WTC11 (cell line): ENCODE data around the gene AGBL4. TPM values are rescaled to one million over a fixed set of nuclear protein-coding genes. Genes with fewer than 3 reads are reported as not detected.

Experiments
- ATAC-seq: fragments of 200-7000 bp; cut with Tn5 transposase; 2 replicates; pipeline ENCODE4 v1.10.0; 2021; ENCODE audit warnings: mild to moderate bottlenecking, moderate library complexity
- CTCF ChIA-PET: fragments of 300-600 bp; sonication (Branson Sonifier 250); formaldehyde crosslinking; loops from one replicate; lab custom pipeline; 2021; ENCODE audit warnings: antibody characterized with exemption; lab: Charles Lee
- POLR2A ChIA-PET: fragments of 350-600 bp; sonication (Branson Sonifier 250); formaldehyde crosslinking; loops from one replicate; lab custom pipeline; 2021; ENCODE audit warnings: antibody characterized with exemption; lab: Charles Lee
- DNase-seq: peaks from one replicate; pipeline ENCODE4 v3.0.0; 2021; ENCODE audit warnings: low spot score
- H3K27ac Mint-ChIP-seq: 2 replicates; pipeline ENCODE4 v1.8.0; 2021; ENCODE audit warnings: mixed read lengths
- H3K27me3 Mint-ChIP-seq: 2 replicates; pipeline ENCODE4 v1.8.0; 2021; ENCODE audit warnings: low read depth, mild to moderate bottlenecking, moderate library complexity, mixed read lengths
- H3K36me3 Mint-ChIP-seq: 2 replicates; pipeline ENCODE4 v1.8.0; 2021; ENCODE audit warnings: mixed read lengths
- H3K4me1 Mint-ChIP-seq: 2 replicates; pipeline ENCODE4 v1.8.0; 2022; ENCODE audit warnings: mixed read lengths
- H3K4me3 Mint-ChIP-seq: 2 replicates; pipeline ENCODE4 v1.8.0; 2021; ENCODE audit warnings: mild to moderate bottlenecking, moderate library complexity, mixed read lengths
- H3K9me3 Mint-ChIP-seq: 2 replicates; pipeline ENCODE4 v1.8.0; 2021; ENCODE audit warnings: mixed read lengths
- ATF1 ChIP-seq: sonication (generic); formaldehyde crosslinking; IDR thresholded peaks from 2 replicates; pipeline ENCODE4 v1.8.1; 2023; ENCODE audit warnings: mild to moderate bottlenecking, moderate library complexity, missing genetic modification reagents
- E2F5 ChIP-seq: sonication (generic); formaldehyde crosslinking; IDR thresholded peaks from 2 replicates; pipeline ENCODE4 v1.8.1; 2022; ENCODE audit warnings: mild to moderate bottlenecking, moderate library complexity, missing genetic modification reagents
- HMGA2 ChIP-seq: fragments of 250-450 bp; sonication (Bioruptor Pico); IDR thresholded peaks from 2 replicates; pipeline ENCODE4 v1.4.0; 2021; ENCODE audit warnings: mild to moderate bottlenecking, moderate library complexity
- IRF1 ChIP-seq: sonication (generic); formaldehyde crosslinking; IDR thresholded peaks from 2 replicates; pipeline ENCODE4 v1.8.0; 2023; ENCODE audit warnings: missing genetic modification reagents
- IRF2 ChIP-seq: sonication (generic); formaldehyde crosslinking; IDR thresholded peaks from 2 replicates; pipeline ENCODE4 v1.8.0; 2022; ENCODE audit warnings: low read depth, missing genetic modification reagents, borderline replicate concordance
- JAZF1 ChIP-seq: fragments of 250-450 bp; sonication (Bioruptor Pico); IDR thresholded peaks from 2 replicates; pipeline ENCODE4 v1.9.0; 2021; ENCODE audit warnings: moderate library complexity, mild to moderate bottlenecking, inconsistent platforms
- JUN ChIP-seq: sonication (generic); formaldehyde crosslinking; IDR thresholded peaks from 2 replicates; pipeline ENCODE4 v1.8.0; 2023; ENCODE audit warnings: mild to moderate bottlenecking, missing genetic modification reagents
- NR2C2 ChIP-seq: sonication (generic); formaldehyde crosslinking; IDR thresholded peaks from 2 replicates; pipeline ENCODE4 v1.8.0; 2022; ENCODE audit warnings: mild to moderate bottlenecking, missing genetic modification reagents
- OVOL2 ChIP-seq: fragments of 250-450 bp; sonication (Bioruptor Pico); IDR thresholded peaks from 2 replicates; pipeline ENCODE4 v1.9.0; 2021; ENCODE audit warnings: mild to moderate bottlenecking, borderline replicate concordance
- RELA ChIP-seq: sonication (generic); formaldehyde crosslinking; IDR thresholded peaks from 2 replicates; pipeline ENCODE4 v1.8.1; 2022; ENCODE audit warnings: missing genetic modification reagents, mild to moderate bottlenecking, borderline replicate concordance
- SP1 ChIP-seq: sonication (generic); formaldehyde crosslinking; conservative IDR thresholded peaks from 2 replicates; pipeline ENCODE4 v1.8.1; 2022; ENCODE audit warnings: missing genetic modification reagents
- ZBTB43 ChIP-seq: sonication (generic); formaldehyde crosslinking; IDR thresholded peaks from 2 replicates; pipeline ENCODE4 v1.8.1; 2023; ENCODE audit warnings: mild to moderate bottlenecking, missing genetic modification reagents
- ZNF219 ChIP-seq: sonication (generic); formaldehyde crosslinking; IDR thresholded peaks from 2 replicates; pipeline ENCODE4 v1.8.0; 2023; ENCODE audit warnings: missing genetic modification reagents, mild to moderate bottlenecking, borderline replicate concordance
- ZNF232 ChIP-seq: sonication (generic); formaldehyde crosslinking; IDR thresholded peaks from 2 replicates; pipeline ENCODE4 v1.8.0; 2022; ENCODE audit warnings: mild to moderate bottlenecking, missing genetic modification reagents
- ZNF396 ChIP-seq: fragments of 250-450 bp; sonication (Bioruptor Pico); IDR thresholded peaks from 2 replicates; pipeline ENCODE4 v1.8.0; 2021; ENCODE audit warnings: mild to moderate bottlenecking, moderate library complexity, borderline replicate concordance
- ZNF671 ChIP-seq: fragments of 250-450 bp; sonication (Bioruptor Pico); IDR thresholded peaks from 2 replicates; pipeline ENCODE4 v1.8.0; 2021; ENCODE audit warnings: mild to moderate bottlenecking
- total RNA-seq: library from RNA; stranded (reverse); gene quantifications from 3 replicates; pipeline ENCODE4 v1.2.3, GENCODE V29; 2021
- TF ChIP-seq, protein P1 (sequence below): sonication (generic); formaldehyde crosslinking; IDR thresholded peaks from 2 replicates; pipeline ENCODE4 v1.8.0; 2022; ENCODE audit warnings: missing genetic modification reagents
- TF ChIP-seq, protein P2 (sequence below): sonication (generic); formaldehyde crosslinking; IDR thresholded peaks from 2 replicates; pipeline ENCODE4 v1.8.1; 2023; ENCODE audit warnings: mild to moderate bottlenecking, missing genetic modification reagents, moderate library complexity
- TF ChIP-seq, protein P3 (sequence below): fragments of 250-450 bp; sonication (Bioruptor Pico); IDR thresholded peaks from 2 replicates; pipeline ENCODE4 v1.9.0; 2021; ENCODE audit warnings: moderate library complexity, mild to moderate bottlenecking, inconsistent platforms, borderline replicate concordance

The AGBL4 gene
- total RNA-seq, 1 experiment from 2014 or later: 0.87 TPM

GRCh38 chr1:48597663-48598062, 1426.1 kb downstream of the AGBL4 start (continued):
- TF ChIP-seq HMGA2 (CRISPR knock-in tag): no peak
- TF ChIP-seq, protein P1, sequence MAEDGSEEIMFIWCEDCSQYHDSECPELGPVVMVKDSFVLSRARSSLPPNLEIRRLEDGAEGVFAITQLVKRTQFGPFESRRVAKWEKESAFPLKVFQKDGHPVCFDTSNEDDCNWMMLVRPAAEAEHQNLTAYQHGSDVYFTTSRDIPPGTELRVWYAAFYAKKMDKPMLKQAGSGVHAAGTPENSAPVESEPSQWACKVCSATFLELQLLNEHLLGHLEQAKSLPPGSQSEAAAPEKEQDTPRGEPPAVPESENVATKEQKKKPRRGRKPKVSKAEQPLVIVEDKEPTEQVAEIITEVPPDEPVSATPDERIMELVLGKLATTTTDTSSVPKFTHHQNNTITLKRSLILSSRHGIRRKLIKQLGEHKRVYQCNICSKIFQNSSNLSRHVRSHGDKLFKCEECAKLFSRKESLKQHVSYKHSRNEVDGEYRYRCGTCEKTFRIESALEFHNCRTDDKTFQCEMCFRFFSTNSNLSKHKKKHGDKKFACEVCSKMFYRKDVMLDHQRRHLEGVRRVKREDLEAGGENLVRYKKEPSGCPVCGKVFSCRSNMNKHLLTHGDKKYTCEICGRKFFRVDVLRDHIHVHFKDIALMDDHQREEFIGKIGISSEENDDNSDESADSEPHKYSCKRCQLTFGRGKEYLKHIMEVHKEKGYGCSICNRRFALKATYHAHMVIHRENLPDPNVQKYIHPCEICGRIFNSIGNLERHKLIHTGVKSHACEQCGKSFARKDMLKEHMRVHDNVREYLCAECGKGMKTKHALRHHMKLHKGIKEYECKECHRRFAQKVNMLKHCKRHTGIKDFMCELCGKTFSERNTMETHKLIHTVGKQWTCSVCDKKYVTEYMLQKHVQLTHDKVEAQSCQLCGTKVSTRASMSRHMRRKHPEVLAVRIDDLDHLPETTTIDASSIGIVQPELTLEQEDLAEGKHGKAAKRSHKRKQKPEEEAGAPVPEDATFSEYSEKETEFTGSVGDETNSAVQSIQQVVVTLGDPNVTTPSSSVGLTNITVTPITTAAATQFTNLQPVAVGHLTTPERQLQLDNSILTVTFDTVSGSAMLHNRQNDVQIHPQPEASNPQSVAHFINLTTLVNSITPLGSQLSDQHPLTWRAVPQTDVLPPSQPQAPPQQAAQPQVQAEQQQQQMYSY (CRISPR knock-in tag): no peak
- TF ChIP-seq E2F5 (CRISPR knock-in tag): no peak
- TF ChIP-seq OVOL2 (CRISPR knock-in tag): no peak

DNA sequence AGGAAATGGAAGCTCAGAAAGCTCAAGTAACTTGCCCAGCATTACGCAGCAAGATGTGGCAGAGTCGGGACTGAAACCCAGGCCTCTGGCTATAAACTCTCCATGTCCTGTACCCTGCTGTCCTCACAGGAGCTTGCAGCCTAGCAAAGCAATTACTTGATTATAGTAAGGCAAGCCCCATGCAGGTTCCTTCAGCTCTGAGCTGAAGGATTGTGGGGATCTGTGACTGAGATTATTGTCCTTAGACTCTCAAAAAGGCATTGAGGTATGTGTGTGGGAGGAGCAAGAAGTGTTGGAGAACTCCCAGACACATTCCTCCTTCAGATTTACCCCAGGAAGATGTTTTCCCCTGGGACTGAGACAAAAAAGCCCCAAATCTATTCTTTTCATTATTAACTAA, 1427.7 kb downstream of the AGBL4 start:
- ChIA-PET CTCF (interaction anchor here (0.9 to 3.3 kb wide), 7 partner anchors 14 to 222 kb away, joined by 3 to 24 read pairs (median 6); no protein-coding TSS in a partner anchor), POLR2A (no interaction called here)
- Mint-ChIP-seq H3K36me3 (no peaks in the 10 kb centered on the region), H3K4me3 (no peak overlapping the region), H3K27ac (no peak overlapping the region), H3K9me3 (no peaks in the 10 kb centered on the region), H3K4me1 (peaks cover 18% of the 10 kb centered on the region), H3K27me3 (no peaks in the 10 kb centered on the region)
- ATAC-seq (peak; percentile 83), DNase-seq (no peak)
- TF ChIP-seq ZNF396 (CRISPR knock-in tag) (no peak), JAZF1 (CRISPR knock-in tag) (no peak), RELA (CRISPR knock-in tag) (no peak), JUN (CRISPR knock-in tag) (no peak), ZBTB43 (no peak)

DNA sequence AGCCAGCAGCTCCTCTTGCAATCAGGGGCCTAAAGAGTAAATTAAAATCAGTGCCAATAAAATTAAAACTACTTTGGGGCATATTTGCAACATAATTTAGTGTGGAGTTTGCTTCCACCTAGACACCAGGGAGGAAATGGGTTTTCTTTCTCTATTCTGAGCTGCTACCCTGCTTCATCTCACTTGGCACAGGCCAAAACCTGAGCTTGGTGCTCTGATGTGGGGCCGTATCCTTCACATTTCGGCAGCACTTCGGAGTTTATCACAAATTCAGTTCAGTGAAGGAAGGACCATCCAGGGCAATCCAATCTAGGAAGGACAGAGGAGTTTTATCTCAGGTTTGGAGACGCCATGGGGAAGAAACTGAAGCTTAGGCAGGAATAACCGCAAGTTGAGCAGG, 1428.1 kb downstream of the AGBL4 start:
- no peaks in the 10 kb centered on the region for H3K27me3 Mint-ChIP-seq
- peaks cover 18% of the 10 kb centered on the region for H3K4me1 Mint-ChIP-seq
- POLR2A ChIA-PET: no interaction called here
- H3K27ac Mint-ChIP-seq: 0 out of 2 replicates have a peak overlapping the region, but pooled peaks have one; percentile 53
- ATAC-seq (peak; percentile 56), DNase-seq (no peak)
- CTCF ChIA-PET: interaction anchor here (0.9 to 3.3 kb wide), 7 partner anchors 15 to 222 kb away, joined by 3 to 24 read pairs (median 6); no protein-coding TSS in a partner anchor
- no peak overlapping the region for H3K4me3 Mint-ChIP-seq
- H3K36me3 Mint-ChIP-seq: no peaks in the 10 kb centered on the region
- H3K9me3 Mint-ChIP-seq: no peaks in the 10 kb centered on the region
- TF ChIP-seq, protein P2, sequence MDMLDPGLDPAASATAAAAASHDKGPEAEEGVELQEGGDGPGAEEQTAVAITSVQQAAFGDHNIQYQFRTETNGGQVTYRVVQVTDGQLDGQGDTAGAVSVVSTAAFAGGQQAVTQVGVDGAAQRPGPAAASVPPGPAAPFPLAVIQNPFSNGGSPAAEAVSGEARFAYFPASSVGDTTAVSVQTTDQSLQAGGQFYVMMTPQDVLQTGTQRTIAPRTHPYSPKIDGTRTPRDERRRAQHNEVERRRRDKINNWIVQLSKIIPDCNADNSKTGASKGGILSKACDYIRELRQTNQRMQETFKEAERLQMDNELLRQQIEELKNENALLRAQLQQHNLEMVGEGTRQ (CRISPR knock-in tag): no peak
- TF ChIP-seq ZNF232 (CRISPR knock-in tag) (no peak), ZNF671 (CRISPR knock-in tag) (no peak), ZNF219 (CRISPR knock-in tag) (no peak), NR2C2 (no peak), SP1 (no peak), ATF1 (CRISPR knock-in tag) (no peak), IRF2 (CRISPR knock-in tag) (no peak), ZNF396 (CRISPR knock-in tag) (no peak), IRF1 (CRISPR knock-in tag) (no peak)
- TF ChIP-seq, protein P3, sequence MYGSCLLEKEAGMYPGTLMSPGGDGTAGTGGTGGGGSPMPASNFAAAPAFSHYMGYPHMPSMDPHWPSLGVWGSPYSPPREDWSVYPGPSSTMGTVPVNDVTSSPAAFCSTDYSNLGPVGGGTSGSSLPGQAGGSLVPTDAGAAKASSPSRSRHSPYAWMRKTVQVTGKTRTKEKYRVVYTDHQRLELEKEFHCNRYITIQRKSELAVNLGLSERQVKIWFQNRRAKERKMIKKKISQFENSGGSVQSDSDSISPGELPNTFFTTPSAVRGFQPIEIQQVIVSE (CRISPR knock-in tag): no peak
